ENCODE data around the gene EMP1.

- TF ChIP-seq CTCF (IDR thresholded peaks at IDR 0.05; ENCODE audit: poor library complexity, severe bottlenecking) = no peak
- no peak for TF ChIP-seq SMC3 (conservative IDR thresholded peaks at IDR 0.05; ENCODE audit: poor library complexity)
- TF ChIP-seq MXI1 (conservative IDR thresholded peaks at IDR 0.05; ENCODE audit: poor library complexity, severe bottlenecking) = no peak
- TF ChIP-seq EZH2 (IDR thresholded peaks at IDR 0.05; ENCODE audit: borderline replicate concordance, insufficient read depth, low read length, poor library complexity, severe bottlenecking) = no peak
- no peak for TF ChIP-seq REST (IDR thresholded peaks at IDR 0.05; ENCODE audit: borderline replicate concordance)
- TF ChIP-seq EP300 (conservative IDR thresholded peaks at IDR 0.05; ENCODE audit: poor library complexity, severe bottlenecking) = no peak
- no peak for TF ChIP-seq POLR2AphosphoS5 (IDR thresholded peaks at IDR 0.05)
- TF ChIP-seq RAD21 (conservative IDR thresholded peaks at IDR 0.05) = no peak
- TF ChIP-seq TAF1 (IDR thresholded peaks at IDR 0.05; ENCODE audit: low read depth) = no peak
These were observed 26.8 kb downstream of the EMP1 start for GRCh38 chr12:13223179-13223804.
